SK-N-SH (cell line): Measurements from ENCODE around the gene SRD5A2.

ENCODE experiments used
- MEF2A ChIP-seq: IDR thresholded peaks from 2 replicates; pipeline ENCODE4 v1.4.0; 2012; ENCODE audit warnings: low read depth, borderline replicate concordance
- POLR2AphosphoS5 ChIP-seq: IDR thresholded peaks from 2 replicates; pipeline ENCODE4 v1.6.1; 2012; ENCODE audit warnings: low read depth, low read length
- RAD21 ChIP-seq: IDR thresholded peaks from 2 replicates; pipeline ENCODE4 v1.6.1; 2012; ENCODE audit warnings: mild to moderate bottlenecking, low read length
- RCOR1 ChIP-seq: fragments of 150-350 bp; IDR thresholded peaks from 2 replicates; pipeline ENCODE4 v1.6.1; 2017; ENCODE audit warnings: antibody characterized with exemption, low read length
- YY1 ChIP-seq: IDR thresholded peaks from 2 replicates; pipeline ENCODE4 v1.4.0; 2012; ENCODE audit warnings: low read depth, mild to moderate bottlenecking
- TF ChIP-seq, protein P1 (sequence below): fragments of 200-600 bp; sonication (generic); IDR thresholded peaks from 2 replicates; pipeline ENCODE4 v1.6.1; 2017; ENCODE audit warnings: antibody characterized with exemption, mild to moderate bottlenecking, moderate library complexity

DNA sequence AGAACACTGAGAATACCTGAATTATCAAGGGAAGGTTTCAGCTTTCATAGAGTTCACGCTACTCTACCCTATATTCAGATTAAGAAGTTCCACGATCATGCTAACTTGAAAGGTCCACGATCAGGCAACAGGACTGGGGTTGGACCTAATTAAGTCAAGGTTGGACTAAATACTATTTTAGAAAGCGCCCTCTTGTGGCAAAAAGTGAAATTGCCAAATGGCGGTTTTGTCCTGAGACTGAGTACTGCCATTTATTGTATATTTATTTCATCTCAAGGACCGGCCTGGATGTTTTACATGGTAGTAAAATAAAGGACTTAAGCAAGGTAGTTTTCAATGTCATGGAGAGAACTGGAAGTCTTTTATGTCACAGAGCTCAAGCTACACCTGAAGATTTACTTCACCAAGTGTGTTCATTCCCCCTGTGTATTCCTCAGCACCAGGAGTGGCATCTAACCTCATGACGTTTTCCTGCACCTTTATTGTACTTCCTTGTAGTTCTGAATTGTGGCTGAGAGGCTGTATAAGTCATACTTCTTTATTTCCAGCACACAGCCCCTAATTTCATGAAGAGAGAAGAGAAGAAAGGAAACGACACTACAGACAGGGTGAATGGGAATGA is 56.8 kb downstream of the SRD5A2 start:
- TF ChIP-seq MEF2A: no peak
- TF ChIP-seq, protein P1, sequence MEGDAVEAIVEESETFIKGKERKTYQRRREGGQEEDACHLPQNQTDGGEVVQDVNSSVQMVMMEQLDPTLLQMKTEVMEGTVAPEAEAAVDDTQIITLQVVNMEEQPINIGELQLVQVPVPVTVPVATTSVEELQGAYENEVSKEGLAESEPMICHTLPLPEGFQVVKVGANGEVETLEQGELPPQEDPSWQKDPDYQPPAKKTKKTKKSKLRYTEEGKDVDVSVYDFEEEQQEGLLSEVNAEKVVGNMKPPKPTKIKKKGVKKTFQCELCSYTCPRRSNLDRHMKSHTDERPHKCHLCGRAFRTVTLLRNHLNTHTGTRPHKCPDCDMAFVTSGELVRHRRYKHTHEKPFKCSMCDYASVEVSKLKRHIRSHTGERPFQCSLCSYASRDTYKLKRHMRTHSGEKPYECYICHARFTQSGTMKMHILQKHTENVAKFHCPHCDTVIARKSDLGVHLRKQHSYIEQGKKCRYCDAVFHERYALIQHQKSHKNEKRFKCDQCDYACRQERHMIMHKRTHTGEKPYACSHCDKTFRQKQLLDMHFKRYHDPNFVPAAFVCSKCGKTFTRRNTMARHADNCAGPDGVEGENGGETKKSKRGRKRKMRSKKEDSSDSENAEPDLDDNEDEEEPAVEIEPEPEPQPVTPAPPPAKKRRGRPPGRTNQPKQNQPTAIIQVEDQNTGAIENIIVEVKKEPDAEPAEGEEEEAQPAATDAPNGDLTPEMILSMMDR: peak; percentile 95
- no peak for TF ChIP-seq RCOR1
- peak; percentile 59 for TF ChIP-seq RAD21
- TF ChIP-seq POLR2AphosphoS5: no peak
- peak; percentile 31; the same call in 1 of the 2 replicates for TF ChIP-seq YY1
